Skeletal muscle cell (primary cell): ENCODE results near the gene MOB1B.
"Not testable (repeated sequence)": the region's sequence is repeated elsewhere in the genome, so short reads cannot be mapped to it uniquely, and the experiment has no call there.

Experiments
- DNase-seq: peaks from one replicate; pipeline ENCODE4 v3.0.0-alpha.2; 2010; ENCODE audit warnings: low read depth
- H3K4me3 ChIP-seq: 2 replicates; pipeline ENCODE4 v1.5.1; 2011; ENCODE audit warnings: low read depth, mild to moderate bottlenecking, control low read depth, low read length, moderate library complexity

MOB1B gene

GRCh38 chr4:70997546-70997945, 95.4 kb downstream of the MOB1B start:
- no peak for DNase-seq

GRCh38 chr4:70999639-71000038, 97.5 kb downstream of the MOB1B start:
- H3K4me3 ChIP-seq, DNase-seq: not testable (repeated sequence)

More at GRCh38 chr4:70997546-70997945, 95.4 kb downstream of the MOB1B start:
- H3K4me3 ChIP-seq = no peak overlapping the region

GRCh38 chr4:71001363-71001762, 99.2 kb downstream of the MOB1B start:
- H3K4me3 ChIP-seq, DNase-seq: not testable (repeated sequence)

GRCh38 chr4:71004281-71004851, 102.2 kb downstream of the MOB1B start:
- no peak overlapping the region for H3K4me3 ChIP-seq
- DNase-seq = no peak

- not testable (repeated sequence) for H3K4me3 ChIP-seq, DNase-seq
Measured at GRCh38 chr4:71005025-71005424, 102.9 kb downstream of the MOB1B start.

GRCh38 chr4:71006203-71006907, 104.2 kb downstream of the MOB1B start:
- no peak overlapping the region for H3K4me3 ChIP-seq
- no peak for DNase-seq

GRCh38 chr4:71008196-71008595, 106.0 kb downstream of the MOB1B start:
- no peak for DNase-seq
- no peak overlapping the region for H3K4me3 ChIP-seq

GRCh38 chr4:71009086-71009485, 106.9 kb downstream of the MOB1B start:
- DNase-seq = no peak
- H3K4me3 ChIP-seq = no peak overlapping the region

GRCh38 chr4:71009890-71010588, 107.9 kb downstream of the MOB1B start:
- DNase-seq = no peak

GRCh38 chr4:71011451-71011850, 109.3 kb downstream of the MOB1B start:
- no peak overlapping the region for H3K4me3 ChIP-seq
- no peak for DNase-seq

More at GRCh38 chr4:71009890-71010588, 107.9 kb downstream of the MOB1B start:
- no peak overlapping the region for H3K4me3 ChIP-seq

- not testable (repeated sequence) for H3K4me3 ChIP-seq, DNase-seq
Measured at GRCh38 chr4:71017391-71017790, 115.2 kb downstream of the MOB1B start.

- DNase-seq = no peak
- H3K4me3 ChIP-seq = no peak overlapping the region
Measured at GRCh38 chr4:71020611-71021010, 118.4 kb downstream of the MOB1B start.

- no peak for DNase-seq
- H3K4me3 ChIP-seq = no peak overlapping the region
Measured at GRCh38 chr4:71025654-71026053, 123.5 kb downstream of the MOB1B start.

GRCh38 chr4:71026086-71026485, 123.9 kb downstream of the MOB1B start:
- peak; percentile 39 for DNase-seq
- no peak overlapping the region for H3K4me3 ChIP-seq

GRCh38 chr4:71027611-71028010, 125.4 kb downstream of the MOB1B start:
- DNase-seq = no peak

GRCh38 chr4:71029504-71029903, 127.3 kb downstream of the MOB1B start:
- DNase-seq = no peak
- no peak overlapping the region for H3K4me3 ChIP-seq

More at GRCh38 chr4:71027611-71028010, 125.4 kb downstream of the MOB1B start:
- no peak overlapping the region for H3K4me3 ChIP-seq

- not testable (repeated sequence) for H3K4me3 ChIP-seq
- DNase-seq = peak; percentile 27
Measured at GRCh38 chr4:71032106-71032505, 129.9 kb downstream of the MOB1B start.
